K562 (cell line): ENCODE results near the gene LCP2. TPM values are rescaled to one million over a fixed set of nuclear protein-coding genes. Genes with fewer than 3 reads are reported as not detected.

Source experiments
- CHAMP1 ChIP-seq: fragments of 450-650 bp; IDR thresholded peaks from 2 replicates; pipeline ENCODE4 v1.6.1; 2016; ENCODE audit warnings: mild to moderate bottlenecking
- DEAF1 ChIP-seq: fragments of 450-650 bp; formaldehyde crosslinking; IDR thresholded peaks from 2 replicates; pipeline ENCODE4 v1.4.0; 2020; ENCODE audit warnings: mild to moderate bottlenecking, moderate library complexity
- E2F4 ChIP-seq: sonication (generic); formaldehyde crosslinking; IDR thresholded peaks from 2 replicates; pipeline ENCODE4 v1.8.0; 2022; ENCODE audit warnings: mild to moderate bottlenecking, low read depth, missing genetic modification reagents
- FOXP1 ChIP-seq: sonication (generic); formaldehyde crosslinking; IDR thresholded peaks from 2 replicates; pipeline ENCODE4 v1.8.0; 2022; ENCODE audit warnings: mild to moderate bottlenecking, missing genetic modification reagents
- KLF16 ChIP-seq: IDR thresholded peaks from 2 replicates; pipeline ENCODE4 v1.6.1; 2016; ENCODE audit warnings: antibody characterized with exemption
- MAFG ChIP-seq: fragments of 450-650 bp; conservative IDR thresholded peaks from 2 replicates; pipeline ENCODE4 v1.6.1; 2016; ENCODE audit warnings: missing genetic modification characterization, missing compliant biosample characterization
- POLR2B ChIP-seq: fragments of 450-650 bp; IDR thresholded peaks from 2 replicates; pipeline ENCODE4 v1.6.1; 2018; ENCODE audit warnings: low read depth; ENCODE audit not compliant: partially characterized antibody
- TAF9B ChIP-seq: fragments of 450-650 bp; IDR thresholded peaks from 2 replicates; pipeline ENCODE4 v1.6.1; 2018; ENCODE audit warnings: mild to moderate bottlenecking; ENCODE audit not compliant: partially characterized antibody
- TRIM25 ChIP-seq: fragments of 450-650 bp; IDR thresholded peaks from 2 replicates; pipeline ENCODE4 v1.7.0; 2016; ENCODE audit warnings: borderline replicate concordance
- YY1 ChIP-seq, 3 experiments: IDR thresholded peaks; 2 replicates each; pipeline ENCODE4 v1.6.1; 2011; ENCODE audit warnings: low read length in 2 of 3, mild to moderate bottlenecking in 2 of 3, moderate library complexity in 2 of 3, borderline replicate concordance in 1 of 3, control low read depth in 1 of 3, low read depth in 1 of 3; ENCODE audit not compliant: insufficient read depth in 3 of 3, insufficient replicate concordance in 2 of 3, control insufficient read depth in 1 of 3, insufficient read length in 1 of 3; ENCODE audit errors: extremely low read depth in 1 of 3
- ZNF3 ChIP-seq: fragments of 250-450 bp; sonication (Bioruptor Pico); IDR thresholded peaks from 2 replicates; pipeline ENCODE4 v1.5.0; 2021; ENCODE audit warnings: mild to moderate bottlenecking, moderate library complexity
- ZNF609 ChIP-seq: sonication (generic); formaldehyde crosslinking; IDR thresholded peaks from 2 replicates; pipeline ENCODE4 v1.8.1; 2023; ENCODE audit warnings: missing genetic modification reagents, mild to moderate bottlenecking, borderline replicate concordance
- polyA plus RNA-seq, 8 experiments: library from polyadenylated mRNA; depleted of rRNA in 4 of 8; stranded (reverse) in 5 of 8; unstranded in 3 of 8; fragments of >200 nt; fragmentation: Nextera tagmentation in 2 of 8; fragmentation: Illumina TruSeq in 1 of 8; extraction: Ambion mirVana in 2 of 8; extraction: Trizol in 1 of 8; gene quantifications; 2 replicates each; pipeline versions ENCODE4 v1.2.1 to v1.2.3, GENCODE V29; 2011 to 2014; ENCODE audit warnings: inconsistent platforms in 1 of 8, missing spikeins in 1 of 8
- total RNA-seq, 7 experiments: library from RNA; depleted of rRNA in 6 of 7; stranded (reverse); fragments of >200 nt in 6 of 7; fragmentation: Illumina TruSeq in 2 of 7; extraction: Trizol in 2 of 7; gene quantifications; 2 replicates each; pipeline versions ENCODE4 v1.2.1 to v1.2.3, GENCODE V29; 2011 to 2021; ENCODE audit warnings: low replicate concordance in 1 of 7

The LCP2 gene
- total and polyA plus RNA-seq, 9 of the 15 experiments (the other 6 are each of a cell fraction or from before 2014, with no cell fraction given), result 4.0 to 31.3 (median 14.6) TPM

GRCh38 chr5:170338933-170339779 lies 41.6 kb upstream of the LCP2 start (continued):
- no peak; the same call in 1 of the 2 replicates for TF ChIP-seq ZNF609 (CRISPR knock-in tag)
- TF ChIP-seq CHAMP1, result no peak
- TF ChIP-seq ZNF3 (CRISPR knock-in tag), result no peak
- no peak for TF ChIP-seq E2F4 (CRISPR knock-in tag)
- TF ChIP-seq MAFG (tag), result peak; percentile 82
- TF ChIP-seq DEAF1, result peak; percentile 97
- TF ChIP-seq TRIM25, result no peak
- TF ChIP-seq KLF16, result peak; percentile 45; the same call in 1 of the 2 replicates
- TF ChIP-seq TAF9B, result no peak
- TF ChIP-seq POLR2B, result no peak
- TF ChIP-seq YY1 (IDR thresholded peaks at IDR 0.05; ENCODE audit: borderline replicate concordance in 1 of 3, control insufficient read depth in 1 of 3, extremely low read depth in 1 of 3, insufficient read depth in 3 of 3, insufficient read length in 1 of 3, insufficient replicate concordance in 2 of 3, low read depth in 1 of 3, low read length in 2 of 3), result peak in 1 of 3 experiments; percentile 14
- TF ChIP-seq FOXP1 (CRISPR knock-in tag), result no peak
